Measurements from ENCODE around the gene KLHDC1. TPM values are rescaled to one million over a fixed set of nuclear protein-coding genes. Genes with fewer than 3 reads are reported as not detected.

The KLHDC1 gene
- total RNA-seq, 1 experiment from 2014 or later: 0.98 TPM

- CTCF ChIA-PET: interaction anchor here (1.4 kb wide), 2 partner anchors 9 to 133 kb away, joined by 3 to 9 read pairs; no protein-coding TSS in a partner anchor
- H3K9me3 ChIP-seq (ENCODE audit: control insufficient read depth in 1 of 2, insufficient read depth in 1 of 2, low read depth in 1 of 2, low read length in 2 of 2): no peaks in the 10 kb centered on the region
- H3K36me3 ChIP-seq (ENCODE audit: control insufficient read depth in 1 of 2, insufficient read depth in 2 of 2, low read length in 2 of 2): no peaks in the 10 kb centered on the region
- TF ChIP-seq ATF3 (IDR thresholded peaks at IDR 0.05): no peak
- no peak for TF ChIP-seq CBX3 (IDR thresholded peaks at IDR 0.05; ENCODE audit: low read depth)
- TF ChIP-seq EGR1 (IDR thresholded peaks at IDR 0.05; ENCODE audit: low read depth): no peak
- no peak for TF ChIP-seq REST (IDR thresholded peaks at IDR 0.05; ENCODE audit: low read depth)
- TF ChIP-seq RAD21 (IDR thresholded peaks at IDR 0.05; ENCODE audit: low read depth): no peak
- TF ChIP-seq MAX (IDR thresholded peaks at IDR 0.05): no peak
- TF ChIP-seq ZFX (IDR thresholded peaks at IDR 0.05): no peak
- TF ChIP-seq SRF (IDR thresholded peaks at IDR 0.05; ENCODE audit: low read depth): no peak
- no peak for TF ChIP-seq CTCF (IDR thresholded peaks at IDR 0.05 in 2 of 3, conservative IDR thresholded peaks at IDR 0.05 in 1 of 3; ENCODE audit: borderline replicate concordance in 1 of 3, insufficient read depth in 1 of 3, low read depth in 2 of 3, low read length in 2 of 3)
- TF ChIP-seq ZBTB33 (IDR thresholded peaks at IDR 0.05; ENCODE audit: extremely low read depth, insufficient replicate concordance, low read length): no peak
- no peak for TF ChIP-seq EZH2phosphoT487 (IDR thresholded peaks at IDR 0.05; ENCODE audit: borderline replicate concordance)
- no peak for TF ChIP-seq POLR2A (IDR thresholded peaks at IDR 0.05; ENCODE audit: borderline replicate concordance, extremely low read depth, insufficient read depth, insufficient read length)
- ATAC-seq (no peak), DNase-seq (ENCODE audit: low read depth, low spot score) (no peak)
- peak overlapping the region; percentile 95 for H3K27ac ChIP-seq (ENCODE audit: low read depth, low read length)
- intact Hi-C loops (cut with micrococcal nuclease): loop anchor here (5.0 kb wide), 1 partner anchor 80 kb away; the partner anchor contains the start of gene POLE2
- BruUV-seq (replicated peaks): no TSS peak
- peaks cover 13 to 32% of the 10 kb centered on the region in 2 experiments for H3K4me1 ChIP-seq (ENCODE audit: control insufficient read depth in 1 of 2, insufficient read depth in 2 of 2, low read length in 2 of 2)
- H3K9me2 ChIP-seq (ENCODE audit: insufficient read depth): no peaks in the 10 kb centered on the region
- H3K4me3 ChIP-seq (replicated peaks in 1 of 2; ENCODE audit: low read depth in 1 of 2, low read length in 2 of 2): peak overlapping the region; percentile 74 to 99
- peak overlapping the region; percentile 96 for H3K9ac ChIP-seq (ENCODE audit: low read length)
- no peaks in the 10 kb centered on the region for H4K20me1 ChIP-seq (ENCODE audit: insufficient read depth)
- peak overlapping the region; percentile 95 for H2AFZ ChIP-seq (ENCODE audit: low read depth, low read length, poor library complexity, severe bottlenecking)
- RAD21 ChIA-PET (ENCODE audit: low non-redundant PET in 1 of 2, low total read pairs in 2 of 2, uncharacterized antibody in 2 of 2, unreplicated experiment in 2 of 2): interaction anchor here (0.6 to 0.8 kb wide), 4 partner anchors 62 to 179 kb away, joined by 3 to 5 read pairs (median 4); no protein-coding TSS in a partner anchor
- peaks cover 17% of the 10 kb centered on the region; the same call in 1 of the 2 replicates for H3K79me2 ChIP-seq (ENCODE audit: insufficient read depth, low read length)
- no peaks in the 10 kb centered on the region for H3K27me3 ChIP-seq (ENCODE audit: insufficient read depth, low read length)
- H3K4me2 ChIP-seq (ENCODE audit: low read length): peak overlapping the region; percentile 97
- POLR2A ChIA-PET: interaction anchor here (0.7 to 1.4 kb wide), 3 partner anchors 75 to 1158 kb away, joined by 3 to 4 read pairs (median 3); no protein-coding TSS in a partner anchor
Measured at GRCh38 chr14:49766839-49767238, 73.9 kb downstream of the KLHDC1 start.

All from HCT116 (cell line).